Superior temporal gyrus (tissue), 1 donor: ENCODE measurements around the gene GADD45G.

Source experiments
- DNase-seq: peaks from one replicate; pipeline ENCODE4 v3.0.0-alpha.2; 2016; ENCODE audit errors: extremely low spot score

Gene GADD45G, protein sequence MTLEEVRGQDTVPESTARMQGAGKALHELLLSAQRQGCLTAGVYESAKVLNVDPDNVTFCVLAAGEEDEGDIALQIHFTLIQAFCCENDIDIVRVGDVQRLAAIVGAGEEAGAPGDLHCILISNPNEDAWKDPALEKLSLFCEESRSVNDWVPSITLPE

DNA sequence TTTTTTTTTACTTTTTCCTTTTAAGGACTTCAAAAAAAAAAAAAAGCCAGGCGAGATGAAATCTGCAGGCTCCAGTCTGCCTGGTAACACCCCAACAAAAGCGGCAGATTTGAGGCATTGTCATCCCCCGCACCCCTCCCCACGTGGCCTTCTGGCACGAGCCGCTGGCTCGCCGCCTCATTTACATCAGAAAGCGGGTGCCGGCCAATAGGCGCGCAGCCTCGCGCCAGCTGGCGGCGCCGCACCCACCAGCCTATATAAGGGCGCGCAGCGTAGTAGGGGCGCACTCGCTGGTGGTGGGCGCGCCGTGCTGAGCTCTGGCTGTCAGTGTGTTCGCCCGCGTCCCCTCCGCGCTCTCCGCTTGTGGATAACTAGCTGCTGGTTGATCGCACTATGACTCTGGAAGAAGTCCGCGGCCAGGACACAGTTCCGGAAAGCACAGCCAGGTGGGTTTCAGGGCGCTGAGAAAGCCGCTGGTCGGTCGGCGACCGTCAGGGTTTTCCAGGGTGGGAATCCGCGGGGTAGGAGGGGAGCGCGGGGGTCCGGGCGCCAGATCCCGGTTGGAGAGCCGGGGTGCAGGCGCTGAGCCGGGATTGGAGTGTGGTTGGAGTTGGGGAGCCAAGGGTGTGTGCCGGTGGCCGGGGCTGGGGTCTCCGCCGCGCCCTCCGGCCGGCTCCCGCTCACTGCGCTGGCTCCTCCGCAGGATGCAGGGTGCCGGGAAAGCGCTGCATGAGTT lies at the start of gene GADD45G:
Gene GADD45G (plus strand): TSS at position 284 of the 736 bp plus-strand sequence. CDS start 110 bp downstream, at position 394.
- peak; percentile 93 for DNase-seq

DNA sequence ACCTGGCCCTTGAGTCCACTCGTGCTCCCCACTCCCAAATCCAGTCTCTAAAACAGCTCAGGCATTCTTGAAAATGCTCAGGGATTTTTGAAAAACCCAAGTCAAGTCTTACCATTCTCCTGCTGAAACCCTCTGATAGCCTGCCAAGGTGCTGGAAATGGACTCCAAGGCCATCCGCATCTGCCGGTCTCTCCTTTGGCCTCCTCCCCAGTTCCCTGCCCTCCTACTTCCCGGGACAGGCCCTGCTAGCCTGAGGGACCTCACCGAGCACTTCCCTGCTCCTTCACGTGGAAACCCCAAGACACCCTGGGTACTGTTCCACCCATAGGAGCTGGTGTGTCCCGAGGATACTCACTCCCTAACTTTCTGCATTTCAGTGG lies 49.8 kb upstream of the GADD45G start:
- no peak for DNase-seq

- no peak for DNase-seq
Measured at GRCh38 chr9:89555451-89556375, 49.1 kb upstream of the GADD45G start.

- DNase-seq: no peak
Measured at GRCh38 chr9:89558196-89558899, 46.5 kb upstream of the GADD45G start.

DNA sequence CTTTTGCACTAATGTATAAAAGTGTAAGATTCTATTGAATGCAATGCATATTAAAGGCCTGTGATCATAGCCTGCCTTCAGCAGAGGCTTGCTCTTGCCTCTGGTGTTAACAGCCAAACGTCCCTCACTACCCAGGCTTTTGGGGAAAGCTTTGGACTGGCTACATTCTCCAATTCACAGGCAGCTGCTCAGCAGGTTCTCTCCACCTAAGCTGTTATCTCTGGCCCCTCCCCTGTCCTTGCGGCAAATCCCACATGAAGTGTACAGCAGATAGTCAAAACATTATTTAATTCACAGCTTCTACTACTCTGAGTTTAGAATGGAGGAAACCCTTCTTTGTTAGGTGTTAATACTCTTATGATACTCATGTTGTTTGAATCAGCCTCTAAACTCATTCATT lies 45.9 kb upstream of the GADD45G start:
- no peak for DNase-seq

DNA sequence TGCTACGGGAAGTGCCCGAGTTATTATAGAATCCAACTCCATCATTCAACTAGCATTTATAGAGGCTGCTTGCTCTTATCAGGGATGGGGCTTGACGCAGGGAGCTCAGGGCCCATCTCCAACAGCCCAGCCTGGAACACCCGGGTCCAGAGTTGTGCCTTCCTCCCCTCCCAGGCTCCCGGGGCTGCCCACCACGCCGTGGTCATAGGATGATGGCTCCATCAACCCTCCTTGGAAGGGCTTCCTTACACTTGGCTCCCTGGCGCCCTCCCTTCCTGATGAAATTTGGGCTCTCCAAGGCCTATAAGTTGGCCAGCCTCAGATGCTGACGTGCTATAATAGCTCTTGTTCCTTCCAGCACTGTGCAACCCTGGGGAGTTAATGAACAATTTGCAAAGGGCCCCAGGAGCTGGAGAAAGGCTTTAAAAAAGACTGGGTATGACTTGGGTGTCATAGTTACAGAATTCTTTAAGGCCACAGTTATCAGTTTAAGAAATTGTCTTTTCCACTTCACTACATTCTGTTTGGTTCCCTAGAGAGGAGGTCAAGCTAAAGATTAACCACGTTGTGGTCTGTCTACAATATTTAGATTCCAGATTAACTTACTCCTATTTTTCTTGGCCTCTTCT lies 42.5 kb upstream of the GADD45G start:
- no peak for DNase-seq

DNA sequence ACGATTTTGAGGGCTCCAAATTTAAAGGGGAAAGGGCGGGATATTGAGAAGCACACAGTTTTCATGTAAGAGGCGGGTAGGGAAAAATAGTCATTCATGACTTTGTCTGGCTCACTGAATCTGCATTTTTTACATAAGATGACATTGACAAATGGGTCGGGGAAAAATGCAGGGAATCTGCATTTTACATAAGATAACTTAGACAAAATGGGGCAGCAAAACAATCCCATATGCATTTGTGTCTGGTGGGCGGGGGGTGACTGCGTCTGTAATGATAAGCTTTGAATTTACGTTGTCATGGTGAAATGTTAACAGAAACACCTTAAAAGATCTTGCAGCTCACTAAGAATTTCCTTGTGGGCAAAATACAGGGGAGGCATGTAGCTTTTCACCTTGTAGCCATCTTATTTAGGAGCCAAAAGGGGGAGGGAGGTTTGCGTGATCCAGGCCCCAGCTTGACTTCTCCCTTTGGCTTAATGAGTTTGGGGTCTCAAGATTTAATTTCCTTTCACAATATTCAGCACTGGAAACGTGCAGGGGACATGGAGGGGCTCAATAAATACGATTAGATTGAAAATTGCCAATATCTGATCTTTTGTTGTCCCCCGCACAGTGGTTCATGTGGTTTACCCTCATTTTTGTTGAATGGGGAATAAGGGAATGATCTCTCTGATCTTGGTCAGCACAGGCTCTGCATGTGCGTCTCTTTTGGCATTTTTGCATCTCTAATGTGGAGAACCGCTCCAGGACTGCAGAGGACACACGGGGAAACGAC lies 41.1 kb upstream of the GADD45G start:
- DNase-seq: no peak

GRCh38 chr9:89564346-89564878 lies 40.4 kb upstream of the GADD45G start:
- DNase-seq: no peak

GRCh38 chr9:89567649-89568048 lies 37.2 kb upstream of the GADD45G start:
- no peak for DNase-seq

DNA sequence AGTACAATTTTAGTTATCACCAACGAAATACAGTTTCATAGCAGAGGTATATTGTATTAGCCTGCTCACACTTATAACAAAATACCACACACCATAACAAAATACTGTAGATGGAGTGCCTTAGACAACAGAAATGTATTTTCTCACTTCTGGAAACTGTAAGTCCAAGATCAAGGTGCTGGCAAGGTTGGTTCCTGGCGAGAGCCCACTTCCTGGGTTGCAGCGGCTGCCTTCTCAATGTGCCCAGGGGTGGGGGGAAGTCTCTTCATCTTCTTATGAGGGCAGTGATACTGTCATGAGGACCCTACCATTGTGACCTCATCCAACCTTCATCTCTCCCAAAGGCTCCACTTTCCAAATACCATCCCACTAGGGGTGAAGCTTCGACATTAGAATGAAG lies 30.5 kb upstream of the GADD45G start:
- no peak for DNase-seq

DNA sequence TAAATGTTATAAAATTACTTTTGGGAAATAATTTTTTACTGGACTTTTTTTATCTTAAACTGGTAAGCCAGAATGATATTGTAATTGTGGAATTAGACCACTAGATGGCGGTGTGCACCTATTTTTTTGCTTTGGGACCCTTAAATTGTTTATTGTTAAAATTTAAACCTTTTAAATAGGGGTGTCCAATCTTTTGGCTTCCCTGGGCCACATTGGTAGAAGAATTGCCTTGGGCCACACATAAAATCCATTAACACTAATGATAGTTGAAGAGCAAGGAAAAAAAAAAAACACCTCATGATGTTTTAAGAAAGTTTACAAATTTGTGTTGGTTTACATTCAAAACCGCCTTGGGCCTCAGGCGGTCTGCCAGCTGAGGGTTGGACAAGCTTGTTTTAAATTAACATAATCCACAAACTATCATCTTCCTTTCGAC lies 28.4 kb upstream of the GADD45G start:
- peak; percentile 79 for DNase-seq

DNA sequence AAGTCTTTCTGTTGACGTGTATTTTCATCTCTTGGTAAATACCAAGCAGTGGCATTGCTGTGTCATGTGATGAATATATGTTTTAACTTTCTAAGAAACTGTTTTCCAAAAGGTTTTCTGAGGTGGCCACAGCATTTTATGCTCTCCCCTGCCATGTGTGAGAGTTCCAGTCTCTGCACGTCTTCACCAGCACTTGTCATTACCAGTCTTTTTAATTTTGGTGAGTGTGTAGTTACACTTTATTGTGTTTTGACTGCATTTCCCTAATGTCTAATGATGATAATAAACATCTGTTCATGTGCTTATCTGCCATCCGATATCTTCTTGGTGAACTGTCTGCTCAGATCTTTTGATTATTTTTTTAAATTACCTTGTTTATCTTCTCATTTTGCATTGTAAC lies 27.4 kb upstream of the GADD45G start:
- DNase-seq: no peak

- DNase-seq: no peak
Measured at GRCh38 chr9:89579741-89580385, 24.9 kb upstream of the GADD45G start.

DNA sequence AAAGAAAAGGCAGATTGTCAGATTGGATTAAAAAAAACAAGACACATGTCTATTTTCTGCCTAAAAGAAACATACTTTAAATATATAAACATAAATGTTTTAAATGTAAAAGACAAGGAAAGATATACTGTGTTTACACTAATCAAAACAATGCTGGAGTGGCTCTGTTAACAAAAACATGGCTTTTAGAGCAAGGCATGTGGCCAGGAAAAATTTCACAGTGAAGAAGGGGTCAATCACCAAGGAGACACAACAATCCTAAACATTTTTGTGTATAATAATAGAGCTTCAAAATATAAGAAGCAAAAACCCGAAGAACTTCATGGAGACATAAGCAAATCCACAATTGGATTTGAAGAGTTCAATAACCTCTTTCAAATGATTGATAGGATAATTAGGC lies 18.5 kb upstream of the GADD45G start:
- DNase-seq: no peak

DNA sequence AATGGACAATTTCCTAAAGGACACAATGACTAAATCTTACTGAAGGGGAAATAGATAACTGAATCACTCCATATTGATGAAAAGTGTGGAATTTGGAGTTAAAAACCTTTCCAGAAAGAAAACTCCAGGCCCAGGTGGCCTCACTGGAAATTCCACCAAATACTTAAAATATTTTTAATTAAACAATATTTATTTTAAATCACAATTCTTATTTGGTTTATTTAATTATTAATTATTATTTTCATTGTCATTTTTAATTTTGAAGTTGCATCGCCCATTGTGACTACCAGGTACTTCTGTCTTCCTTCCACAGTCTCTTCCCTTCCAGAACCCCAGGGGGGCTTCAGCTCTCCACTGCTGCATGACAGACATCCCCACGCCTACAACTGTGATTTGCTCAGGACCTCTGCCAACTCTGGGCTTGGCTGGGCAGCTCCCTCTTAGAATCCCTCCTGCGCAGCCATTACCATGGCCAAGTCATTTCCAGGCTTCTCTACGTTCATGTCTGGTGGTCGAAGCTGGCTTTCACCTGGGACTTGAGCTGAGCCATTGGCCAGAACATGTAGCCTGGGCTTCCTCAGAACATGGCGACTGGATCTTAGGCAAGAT lies 16.4 kb upstream of the GADD45G start:
- DNase-seq: no peak

- DNase-seq: no peak
Measured at GRCh38 chr9:89590415-89590814, 14.4 kb upstream of the GADD45G start.

DNA sequence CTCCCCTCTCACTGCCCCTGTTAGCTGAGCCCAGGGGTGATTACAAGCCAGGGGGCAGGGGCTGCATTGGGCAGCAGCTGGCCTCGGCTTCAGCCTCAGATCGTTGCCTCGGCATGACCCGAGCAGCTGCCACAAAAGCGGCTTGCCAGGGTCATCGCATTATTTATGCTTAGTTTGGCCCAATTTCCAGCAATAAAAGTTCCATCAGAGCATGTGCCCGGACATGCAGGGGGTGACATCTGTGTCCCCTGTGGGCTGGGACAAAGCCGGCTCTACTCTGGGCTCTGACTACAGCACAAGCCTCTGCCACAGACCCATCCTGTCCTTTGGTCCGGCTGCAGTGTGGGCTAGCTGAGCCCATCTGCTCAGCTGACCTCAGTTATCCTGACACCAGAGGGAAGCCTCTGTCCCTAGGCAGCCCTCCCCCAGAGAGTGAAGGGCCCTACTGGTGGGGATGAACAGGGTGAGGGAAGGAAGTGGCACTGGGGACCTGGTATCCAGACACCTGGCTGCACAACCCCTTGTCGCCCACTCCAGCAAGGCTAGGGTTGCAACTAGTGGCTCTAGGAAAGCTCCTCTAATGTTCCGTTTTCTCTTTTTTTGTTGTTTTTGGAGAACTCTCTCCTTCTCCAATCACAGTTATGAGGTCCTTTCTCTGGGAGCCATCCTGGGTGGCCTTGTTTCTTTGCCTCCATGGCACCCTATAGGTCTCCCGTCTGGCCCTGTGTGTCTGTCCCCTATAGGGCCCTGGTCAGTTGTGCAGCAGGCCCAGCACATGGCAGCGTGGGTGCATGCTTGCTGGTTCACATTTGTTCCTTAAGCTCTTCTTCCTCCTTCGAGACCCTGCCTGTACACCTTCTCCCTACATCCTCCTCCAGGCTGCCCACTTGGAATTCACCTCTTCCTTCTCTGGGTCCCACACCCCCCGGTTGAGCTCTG lies 13.3 kb upstream of the GADD45G start:
- no peak for DNase-seq

DNA sequence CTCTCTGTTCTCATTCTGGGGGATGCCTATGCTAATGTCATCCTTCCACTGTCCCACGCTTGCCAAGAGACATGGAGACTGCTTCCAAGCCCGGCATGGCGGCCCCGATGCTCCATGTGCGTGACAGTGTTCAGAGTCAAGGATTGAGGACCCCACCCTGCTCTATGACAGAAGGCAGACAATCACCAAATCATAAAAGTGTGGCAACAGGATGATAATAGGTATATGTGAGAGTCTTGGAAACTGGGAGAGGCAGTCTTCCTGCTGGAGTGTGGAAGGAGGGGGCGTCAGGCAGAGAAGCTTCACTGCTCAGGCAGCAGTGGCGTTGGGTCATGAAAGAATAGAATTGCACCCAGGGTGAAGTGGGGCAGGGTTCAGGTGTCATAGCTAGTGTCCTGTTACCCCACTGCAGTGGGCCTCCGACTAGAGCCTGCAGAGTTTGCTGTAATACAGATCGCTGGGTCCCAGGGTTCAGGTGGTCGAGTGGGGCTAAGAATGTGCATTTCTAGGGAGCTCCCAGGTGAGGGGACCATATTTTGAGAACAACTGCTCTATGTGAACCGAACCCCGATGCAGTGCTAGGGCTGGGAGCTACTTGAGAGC lies 12.5 kb upstream of the GADD45G start:
- DNase-seq: no peak
